HG03064 (cell line): ENCODE results near the gene EXPH5.

Experiments used
- ATAC-seq: cut with Tn5 transposase; IDR thresholded peaks from one replicate; pipeline ENCODE4 v1.9.1; 2021; ENCODE audit warnings: low read depth; ENCODE audit not compliant: unreplicated experiment

The EXPH5 gene

DNA sequence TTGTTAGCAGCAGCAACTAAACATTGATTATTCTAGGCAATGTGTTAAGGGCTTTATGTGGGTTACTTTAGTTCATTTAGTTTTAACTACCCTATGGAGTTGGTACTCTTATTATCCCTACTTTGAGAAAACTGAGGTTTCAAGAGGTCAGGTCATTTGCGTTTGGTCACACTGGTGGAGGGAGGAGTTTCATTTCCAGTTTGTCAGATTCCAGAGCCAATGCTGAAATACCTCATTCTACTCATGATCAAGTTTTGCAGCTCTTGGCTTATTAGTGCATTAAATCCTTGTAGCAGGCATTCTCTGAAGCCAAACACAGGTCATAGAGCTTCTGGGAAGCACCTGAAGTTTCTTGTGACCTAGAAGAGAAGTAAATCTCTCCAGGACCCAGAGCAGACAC, 71.2 kb downstream of the EXPH5 start:
- ATAC-seq: no peak

DNA sequence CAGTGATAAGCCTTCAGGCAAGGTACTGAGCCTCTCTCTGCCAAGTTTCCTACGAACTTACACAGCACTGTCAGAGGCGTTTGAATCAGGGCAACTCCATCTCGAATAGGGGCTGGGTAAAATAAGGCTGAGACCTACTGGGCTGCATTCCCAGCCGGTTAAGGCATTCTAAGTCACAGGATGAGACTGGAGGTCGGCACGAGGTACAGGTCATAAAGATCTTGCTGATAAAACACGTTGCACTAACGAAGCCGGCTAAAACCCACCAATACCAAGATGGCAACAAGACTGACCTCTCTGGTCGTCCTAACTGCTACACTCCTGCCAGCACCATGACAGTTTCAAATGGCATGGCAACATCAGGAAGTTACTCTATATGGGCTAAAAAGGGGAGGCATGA, 75.0 kb downstream of the EXPH5 start:
- ATAC-seq: no peak

DNA sequence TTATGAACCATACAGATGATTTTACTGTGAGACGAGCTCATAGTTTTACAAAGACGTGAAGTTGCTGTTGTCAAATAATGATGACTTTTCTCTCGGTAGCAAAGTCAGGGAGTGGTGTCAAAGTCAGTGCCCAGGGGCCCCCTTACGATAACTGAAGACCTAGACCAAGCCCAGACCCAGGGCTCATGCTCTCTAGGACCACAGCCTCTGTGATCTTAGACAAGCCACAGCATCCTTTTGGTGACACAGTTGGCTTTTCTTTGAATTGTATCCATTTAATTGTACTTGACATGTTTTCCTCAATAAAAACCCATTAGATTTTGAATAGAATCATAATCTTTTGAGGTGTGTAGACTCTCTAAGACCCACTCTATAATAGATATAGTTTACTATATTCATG, 77.4 kb downstream of the EXPH5 start:
- no peak for ATAC-seq

DNA sequence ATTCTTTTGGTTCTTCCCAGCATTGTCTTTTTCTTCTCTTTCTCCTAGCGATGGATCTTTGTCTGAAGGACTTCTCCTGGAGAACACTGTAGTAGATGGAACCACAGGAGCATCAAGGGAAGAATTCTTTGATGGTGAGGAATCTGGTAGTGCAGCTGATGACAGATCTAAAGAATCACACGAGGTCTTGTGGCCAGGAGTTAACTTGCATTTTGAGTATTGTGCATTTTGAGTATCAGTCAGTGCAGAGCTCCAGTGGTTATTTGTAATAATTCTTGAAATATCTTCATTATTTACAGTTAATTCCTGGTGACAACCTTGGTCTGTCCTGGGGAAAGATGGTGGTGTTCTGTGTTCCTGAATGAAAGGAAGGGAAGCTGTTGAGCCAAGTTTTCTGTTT, 80.9 kb downstream of the EXPH5 start:
- ATAC-seq: no peak

DNA sequence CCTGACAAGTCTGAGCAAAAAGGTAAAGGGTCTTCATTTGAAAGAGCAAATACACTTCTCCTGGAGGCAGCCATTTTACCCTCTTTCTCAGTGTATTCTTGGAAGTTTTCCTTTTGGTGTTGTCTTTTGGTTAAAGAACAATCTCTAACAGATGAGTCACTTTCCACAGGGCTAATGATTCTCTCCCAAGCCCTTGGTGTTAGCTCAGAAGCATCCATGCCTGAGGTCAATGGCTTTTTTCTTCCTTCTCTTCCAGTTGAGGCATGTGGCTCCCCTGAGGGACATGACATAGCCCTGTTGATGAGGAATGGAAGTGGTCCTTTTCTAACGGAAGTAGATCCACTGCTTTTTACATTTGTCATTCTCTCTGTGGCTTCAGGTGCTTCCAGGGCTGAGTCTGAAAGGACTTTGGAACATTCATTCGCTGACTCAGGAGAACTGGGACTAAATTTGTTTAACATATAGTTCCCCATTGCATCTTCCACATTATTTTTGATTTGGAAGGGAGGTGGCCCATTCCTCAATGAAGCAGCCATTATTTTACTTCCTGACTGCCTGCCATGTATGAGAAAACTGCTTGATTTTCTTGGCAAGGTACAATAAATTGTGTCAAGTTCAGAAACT, 81.6 kb downstream of the EXPH5 start:
- ATAC-seq: no peak

DNA sequence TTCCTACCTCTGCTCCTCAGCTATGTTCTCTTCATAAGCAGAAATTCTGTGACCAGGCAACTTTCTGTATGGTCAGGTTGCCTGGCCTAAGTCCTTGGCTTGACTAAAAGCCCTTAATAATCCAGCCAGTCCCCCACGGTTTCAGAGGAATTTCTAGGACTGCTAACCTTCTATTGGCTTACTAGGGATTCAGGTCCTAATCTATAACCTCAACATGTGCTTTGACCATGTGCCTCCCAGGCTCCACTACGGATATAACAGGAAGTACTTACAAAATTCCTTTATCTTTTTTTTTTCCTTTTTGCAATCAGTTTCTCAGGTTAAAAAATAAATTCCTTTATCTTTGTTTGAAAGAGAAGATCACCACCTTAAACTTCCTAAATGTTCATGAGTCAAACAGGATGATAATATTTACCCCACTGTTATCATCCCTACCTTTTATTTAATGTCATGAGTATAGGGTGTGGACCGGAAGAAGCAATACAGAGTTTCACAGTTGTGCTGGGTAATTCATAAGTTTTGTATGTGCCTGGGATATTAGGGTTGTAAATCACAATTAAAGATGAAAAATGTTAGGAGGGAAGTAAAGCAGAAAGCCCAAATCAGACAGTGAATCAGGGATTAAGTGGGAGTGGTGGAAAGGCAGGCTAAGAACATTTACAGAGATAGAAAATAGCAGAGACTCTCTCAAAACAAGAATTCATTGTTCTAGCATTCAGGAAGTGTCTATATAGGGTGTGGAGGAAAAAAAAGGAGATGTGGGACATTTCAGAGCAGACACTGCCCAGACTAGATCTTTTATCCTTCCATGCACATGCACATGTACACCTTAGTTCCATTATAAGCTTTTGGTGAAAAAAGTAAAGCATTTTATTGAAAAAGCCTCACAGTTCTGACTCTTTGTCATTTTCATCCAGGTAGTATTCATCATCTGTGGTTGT, 84.6 kb downstream of the EXPH5 start:
- ATAC-seq: no peak

DNA sequence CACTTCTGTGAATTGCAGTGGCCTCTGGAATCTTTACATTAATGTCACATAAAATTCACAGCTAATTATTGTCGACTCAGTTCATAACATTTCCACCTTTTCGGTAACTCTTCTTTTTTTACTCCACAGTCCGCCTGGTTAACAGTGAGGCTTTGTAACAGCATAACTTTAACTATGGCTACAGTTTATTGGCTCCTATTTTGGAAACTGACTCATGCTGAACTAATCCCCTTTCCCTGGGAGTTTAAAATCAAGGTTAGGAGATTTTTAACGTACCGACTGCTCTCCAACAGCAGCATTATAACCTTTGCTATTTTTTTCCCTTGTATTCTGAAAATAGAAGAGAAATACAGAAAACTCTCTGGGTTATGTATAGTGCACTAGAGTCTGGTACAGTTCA, 92.2 kb downstream of the EXPH5 start:
- ATAC-seq: no peak

DNA sequence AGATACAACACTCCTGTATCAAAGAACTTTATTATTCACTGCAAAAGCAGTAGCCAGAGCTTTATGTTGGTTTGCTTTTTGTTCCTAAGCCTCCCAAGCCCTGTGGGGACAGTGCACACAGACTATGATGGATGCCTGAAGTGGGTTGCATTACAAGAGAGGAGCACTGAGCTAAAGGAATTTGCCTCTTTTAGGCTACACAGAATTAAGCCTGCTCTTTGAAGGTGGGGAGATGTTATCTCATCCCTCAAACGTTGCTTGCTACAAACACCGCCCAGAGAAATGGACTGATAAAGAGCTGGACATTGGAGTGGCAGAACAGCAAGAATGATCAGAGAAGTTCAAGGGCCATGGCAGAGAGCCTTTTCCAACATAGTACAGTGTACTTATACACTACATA, 92.8 kb downstream of the EXPH5 start:
- ATAC-seq: no peak

DNA sequence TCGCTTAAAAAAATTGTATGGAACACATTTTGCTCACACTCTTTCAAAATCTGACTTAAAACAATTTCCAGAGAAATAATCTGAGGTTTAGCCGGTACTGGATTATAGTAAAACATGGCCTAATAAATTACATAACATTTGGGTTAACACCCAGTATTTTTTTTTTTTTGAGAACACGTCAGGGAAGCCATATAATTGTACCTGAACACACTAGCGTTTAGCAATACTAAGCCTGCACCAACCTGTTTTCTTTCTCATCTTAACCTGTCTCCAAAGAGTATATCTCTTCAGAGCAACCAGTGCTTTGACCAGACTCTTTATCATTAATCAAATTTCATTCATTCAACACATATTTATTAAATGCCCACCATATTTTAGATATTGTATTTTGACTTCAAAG, 93.4 kb downstream of the EXPH5 start:
- ATAC-seq: no peak

DNA sequence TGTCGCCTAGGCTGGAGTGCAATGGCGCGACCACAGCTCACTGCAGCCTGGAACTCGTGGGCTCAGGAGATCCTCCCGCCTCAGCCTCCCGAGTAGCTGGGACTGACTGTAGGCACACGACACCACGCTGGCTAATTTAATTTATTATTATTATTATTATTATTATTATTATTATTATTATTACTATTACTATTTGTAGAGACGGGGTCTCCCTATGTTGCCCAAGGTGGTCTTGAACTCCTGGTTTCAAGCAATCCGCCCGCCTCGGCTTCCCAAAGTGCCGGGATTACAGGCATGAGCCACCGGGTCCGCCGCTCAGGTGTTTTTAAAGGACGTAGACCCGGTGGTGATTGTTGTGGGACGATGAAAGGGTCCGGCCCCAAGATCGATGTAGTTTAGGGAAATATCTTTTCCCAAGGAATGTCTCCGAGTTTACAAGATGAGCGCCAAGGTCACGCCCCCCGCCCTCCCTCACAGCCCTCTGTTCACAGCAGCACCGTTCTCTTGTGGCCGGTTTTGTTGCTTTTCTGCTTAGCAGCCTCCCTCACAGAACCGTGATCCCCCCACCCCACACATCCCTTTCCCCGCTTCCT, 94.7 kb downstream of the EXPH5 start:
- no peak for ATAC-seq

DNA sequence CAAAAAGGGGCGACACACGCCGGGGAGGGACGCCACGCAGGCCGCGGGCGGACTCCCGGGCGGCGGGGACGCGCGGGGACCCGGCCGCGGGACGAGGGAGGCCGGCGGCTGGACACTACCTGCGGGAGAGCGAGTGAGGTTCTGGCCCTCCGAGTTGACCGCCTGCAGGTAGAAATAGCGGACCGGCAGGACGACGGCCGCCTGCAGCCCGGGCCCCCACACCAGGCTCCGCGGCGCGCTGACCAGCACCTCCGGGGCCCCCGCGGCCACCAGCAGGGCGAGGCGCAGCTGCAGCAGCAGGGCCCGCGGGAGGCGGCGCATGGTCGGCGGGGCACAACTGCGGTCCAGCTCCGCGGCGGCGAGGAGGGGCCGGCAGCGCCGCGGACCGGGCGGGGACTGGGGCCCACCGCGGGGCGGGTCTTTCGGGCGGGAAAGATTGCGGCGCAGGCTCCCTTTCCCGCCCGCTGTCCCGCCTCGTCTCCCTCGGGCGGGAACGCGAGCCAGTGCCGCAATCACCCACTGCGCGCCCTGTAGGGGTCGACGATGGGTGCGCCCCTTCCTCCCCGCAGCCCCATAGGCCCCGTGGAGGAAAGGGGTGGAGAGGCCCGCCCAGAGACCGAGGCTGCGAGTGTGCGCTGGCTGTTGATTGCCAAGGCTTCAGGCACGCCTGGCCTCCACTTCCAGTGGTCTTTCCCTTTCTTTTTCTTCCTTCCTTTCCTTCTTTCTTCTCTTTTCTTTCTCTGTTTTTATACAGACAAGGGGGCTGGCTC, 95.3 kb downstream of the EXPH5 start, which contains the start of gene POGLUT3:
Gene POGLUT3, minus strand, starts transcription at position 339 of the 770 bp plus-strand sequence. Its CDS starts 18 bp downstream, at position 321.
- peak; percentile 48 for ATAC-seq

DNA sequence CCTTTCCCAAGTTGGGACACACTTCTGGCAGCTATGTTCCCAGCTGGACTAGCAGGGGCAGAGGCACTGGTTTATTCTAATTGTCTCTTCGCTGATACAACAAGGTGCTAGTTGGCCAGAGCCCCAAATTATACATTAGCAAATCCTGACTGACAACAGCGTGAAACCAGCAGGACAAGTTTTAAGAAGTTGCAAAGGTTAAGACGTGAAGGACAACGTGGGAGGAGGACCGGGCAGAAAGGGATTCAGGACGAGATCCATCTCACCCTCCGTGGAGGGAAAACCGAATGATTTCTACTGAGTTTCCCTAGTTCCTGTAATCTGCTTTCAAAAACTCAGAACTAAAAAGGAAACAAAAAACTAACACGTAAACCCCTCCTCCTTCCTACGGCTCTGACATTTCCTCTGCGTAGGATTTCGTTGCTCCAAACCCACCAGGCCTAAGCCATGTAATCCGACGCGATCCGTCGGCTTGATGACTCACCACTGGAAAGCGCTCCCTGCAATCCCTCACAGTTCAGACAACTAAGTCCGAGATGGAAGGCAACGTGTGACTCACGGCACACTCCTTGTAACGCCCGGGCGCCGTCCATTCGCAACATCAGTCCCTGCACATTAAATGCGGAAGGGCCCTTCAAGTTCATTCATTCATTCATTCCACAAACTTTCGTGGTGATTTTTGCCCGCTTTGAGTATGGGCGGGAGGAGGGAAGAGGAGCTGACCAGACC, 96.1 kb downstream of the EXPH5 start:
- peak; percentile 52 for ATAC-seq

DNA sequence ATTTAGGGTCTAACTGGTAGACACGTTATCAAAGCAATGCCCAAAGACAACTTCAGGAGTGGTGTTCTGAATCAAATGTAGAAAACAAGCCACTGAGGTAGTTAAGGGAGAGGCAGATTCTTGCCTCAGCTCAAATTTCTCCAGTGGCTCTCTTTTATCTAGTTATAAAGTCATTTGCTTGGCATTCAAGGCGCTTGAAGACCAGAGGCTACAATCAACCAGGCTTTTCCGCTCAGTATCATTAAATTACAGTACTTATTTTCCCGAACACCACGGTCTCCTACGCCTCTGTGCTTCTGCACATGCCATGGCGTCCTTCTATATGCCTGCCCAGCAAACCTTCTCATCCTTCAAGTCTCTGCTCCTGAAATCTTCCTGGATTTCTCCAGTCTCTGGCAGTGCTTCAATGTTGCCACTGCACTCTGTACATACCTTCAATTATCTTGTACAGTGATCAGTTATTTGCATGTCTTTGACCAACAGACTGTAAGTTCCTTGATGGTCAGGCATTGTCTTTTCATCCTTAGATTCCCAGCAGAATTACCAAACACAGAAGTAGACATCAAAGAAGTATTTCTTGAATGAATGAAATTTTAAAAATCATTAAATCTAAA, 96.8 kb downstream of the EXPH5 start:
- no peak for ATAC-seq

DNA sequence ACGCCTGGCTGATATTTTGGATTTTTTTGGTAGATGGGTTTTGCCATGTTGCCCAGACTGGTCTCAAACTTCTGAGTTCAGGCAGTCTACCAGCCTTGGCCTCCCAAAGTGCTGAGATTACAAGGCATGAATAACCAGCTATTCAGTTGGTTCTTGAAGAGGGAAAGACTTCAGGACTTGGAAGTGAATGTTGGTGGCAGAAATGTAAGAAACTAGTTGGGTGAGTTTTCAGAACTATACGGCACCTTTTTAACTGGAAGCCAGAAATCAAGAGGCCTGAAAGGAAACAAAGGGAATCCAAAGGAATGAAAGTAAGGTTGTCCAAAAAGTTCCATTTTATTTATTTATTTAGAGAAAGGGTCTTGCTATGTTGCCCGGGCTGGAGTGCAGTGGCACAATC, 98.2 kb downstream of the EXPH5 start:
- no peak for ATAC-seq

DNA sequence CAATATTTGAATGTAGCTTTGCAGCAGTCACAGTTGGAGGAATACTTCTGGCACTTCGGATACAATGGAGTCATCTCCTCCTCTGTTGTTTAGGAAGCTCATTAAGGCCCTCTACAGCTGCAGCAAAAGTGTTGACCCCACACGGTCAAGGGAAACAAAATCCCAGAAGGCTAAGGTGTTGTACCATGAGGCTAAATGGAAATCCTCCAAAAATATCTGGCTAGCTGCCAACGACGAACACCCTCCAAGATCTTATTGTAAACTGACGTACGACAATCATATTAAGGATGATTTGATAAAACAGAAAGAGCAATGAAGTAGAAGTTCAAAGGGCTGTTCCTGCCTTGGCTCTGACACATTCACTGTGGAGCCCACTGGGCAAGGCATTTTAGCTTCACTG, 99.4 kb downstream of the EXPH5 start:
- no peak for ATAC-seq

DNA sequence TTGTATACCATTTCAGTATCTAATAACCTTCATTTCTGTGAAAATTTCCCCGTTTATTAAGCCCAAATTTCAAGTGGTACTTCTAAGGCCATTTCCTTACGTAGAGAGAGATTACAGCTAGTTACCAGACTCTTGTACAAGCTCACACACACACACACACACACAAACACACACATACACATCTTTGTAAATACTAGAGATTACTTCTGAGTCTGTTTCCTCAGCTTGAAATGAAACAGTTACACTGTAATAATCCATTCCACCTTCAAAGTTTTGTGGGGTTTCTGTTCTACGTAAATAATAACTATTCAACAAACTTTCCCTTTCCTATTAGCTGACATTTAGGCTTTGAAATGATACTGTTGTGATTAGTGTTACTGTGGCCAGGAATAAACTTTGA, 101.6 kb downstream of the EXPH5 start:
- no peak for ATAC-seq

DNA sequence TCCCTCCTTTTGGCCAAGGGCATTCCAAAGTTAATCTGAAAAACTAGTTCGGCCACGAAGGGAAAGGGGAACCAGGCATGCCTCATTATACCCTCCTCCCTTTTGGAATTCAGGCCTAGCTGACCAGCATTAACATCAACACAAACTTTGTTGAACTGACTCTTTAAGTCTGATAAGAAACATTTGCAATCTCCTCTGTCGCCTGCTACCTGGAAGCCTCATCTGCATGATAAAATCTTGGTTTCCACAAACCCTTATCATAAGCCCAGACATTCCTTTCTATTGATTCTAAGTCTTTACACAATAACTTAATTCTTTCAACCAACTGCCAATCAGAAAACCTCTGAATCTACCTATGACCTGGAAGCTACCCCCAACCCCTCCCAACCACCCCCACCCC, 106.7 kb downstream of the EXPH5 start:
- ATAC-seq: no peak

DNA sequence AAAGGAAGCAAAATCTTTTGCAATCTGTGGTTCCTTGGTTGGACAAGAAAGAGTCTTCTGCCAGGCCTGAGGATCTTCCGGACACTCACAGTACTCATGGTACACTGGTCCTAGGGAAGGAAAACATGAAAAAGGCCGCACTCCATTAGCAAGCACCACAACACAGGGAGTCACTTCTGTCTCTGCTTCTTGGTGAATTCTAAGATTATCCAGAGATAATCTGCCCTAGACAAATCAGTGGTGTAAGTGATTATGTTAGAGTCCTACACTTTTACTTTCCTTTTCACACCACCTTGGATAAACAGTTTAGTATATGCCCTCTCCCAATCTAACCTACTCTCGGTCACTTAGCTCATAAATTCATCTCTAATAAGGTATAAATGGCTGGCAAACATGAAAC, 107.2 kb downstream of the EXPH5 start:
- ATAC-seq: no peak

DNA sequence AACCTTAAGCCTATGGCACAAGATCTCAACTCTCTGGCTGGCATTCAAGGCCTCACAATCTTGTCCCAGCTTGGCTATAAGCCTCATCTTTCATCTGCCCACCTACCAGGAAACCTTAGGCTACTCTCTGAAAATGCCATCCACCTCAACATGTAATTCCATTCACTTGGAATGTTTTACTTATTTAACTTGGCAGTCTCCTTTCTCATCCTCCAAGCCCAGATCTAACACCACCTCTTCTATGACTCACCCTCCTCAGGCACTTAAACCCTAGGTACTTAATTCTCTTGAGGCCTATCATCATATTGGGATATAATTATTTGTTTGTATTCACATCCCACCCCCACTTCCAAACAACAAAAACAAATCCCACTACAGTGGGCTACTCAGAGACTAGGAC, 110.4 kb downstream of the EXPH5 start:
- no peak for ATAC-seq
